ENCODE results near the gene SLC6A16. TPM values are rescaled to one million over a fixed set of nuclear protein-coding genes. Genes with fewer than 3 reads are reported as not detected.

Gene SLC6A16
- total and polyA plus RNA-seq, 2 of the 8 experiments (the other 6 are each of a cell fraction or from before 2014, with no cell fraction given) = 1.1 to 1.5 TPM

GRCh38 chr19:49297403-49297802 lies 27.6 kb downstream of the SLC6A16 start:
- no peak overlapping the region for H2AK5ac ChIP-seq (ENCODE audit: low read depth, low read length)
- H3K56ac ChIP-seq (replicated peaks; ENCODE audit: insufficient read length, low read depth, low read length) = no peak overlapping the region
- TF ChIP-seq SP4 (IDR thresholded peaks at IDR 0.05; ENCODE audit: low read length) (no peak), YY1 (IDR thresholded peaks at IDR 0.05; ENCODE audit: low read depth, low read length) (no peak), CBX8 (IDR thresholded peaks at IDR 0.05; ENCODE audit: borderline replicate concordance, low read depth, low read length) (no peak), EP300 (IDR thresholded peaks at IDR 0.05; ENCODE audit: borderline replicate concordance in 1 of 2, low read depth in 2 of 2, low read length in 2 of 2) (no peak), CREB1 (IDR thresholded peaks at IDR 0.05) (no peak), HDAC2 (IDR thresholded peaks at IDR 0.05; ENCODE audit: borderline replicate concordance in 1 of 2, low read depth in 2 of 2, low read length in 2 of 2) (no peak), BACH1 (IDR thresholded peaks at IDR 0.05; ENCODE audit: low read length) (no peak), SIX5 (IDR thresholded peaks at IDR 0.05; ENCODE audit: low read depth, low read length) (no peak), FOSL1 (IDR thresholded peaks at IDR 0.05; ENCODE audit: insufficient read depth, low read depth, low read length) (no peak), GTF2F1 (IDR thresholded peaks at IDR 0.05; ENCODE audit: borderline replicate concordance, low read depth, low read length) (no peak), EGR1 (IDR thresholded peaks at IDR 0.05; ENCODE audit: borderline replicate concordance, low read depth, low read length) (no peak), SUZ12 (IDR thresholded peaks at IDR 0.05; ENCODE audit: low read length) (no peak), CBX5 (IDR thresholded peaks at IDR 0.05; ENCODE audit: low read depth, low read length) (no peak), KDM4A (IDR thresholded peaks at IDR 0.05; ENCODE audit: low read depth, low read length, severe bottlenecking) (no peak), BRCA1 (IDR thresholded peaks at IDR 0.05; ENCODE audit: low read depth, low read length) (no peak)

More at GRCh38 chr19:49297403-49297802, 27.6 kb downstream of the SLC6A16 start:
- H3K4me1 ChIP-seq (replicated peaks in 1 of 4; ENCODE audit: control insufficient read depth in 3 of 4, insufficient read depth in 4 of 4, low read length in 3 of 4) = no peaks in the 10 kb centered on the region; a peak in 2 of 7 replicates
- no peak overlapping the region for H2BK12ac ChIP-seq (ENCODE audit: low read depth, low read length)
- no peak overlapping the region for H3K9ac ChIP-seq (replicated peaks in 1 of 4; ENCODE audit: extremely low read depth in 1 of 4, low read depth in 3 of 4, low read length in 3 of 4)
- H2AFZ ChIP-seq (ENCODE audit: low read length) = no peak overlapping the region
- H4K8ac ChIP-seq (ENCODE audit: extremely low read depth, insufficient read depth, low read length) = no peak overlapping the region
- no peaks in the 10 kb centered on the region for H3K36me3 ChIP-seq (ENCODE audit: control insufficient read depth in 2 of 4, insufficient read depth in 4 of 4, low read length in 3 of 4)
- no peak overlapping the region for H3K4me2 ChIP-seq (ENCODE audit: insufficient read depth in 1 of 2, low read depth in 2 of 2, low read length in 2 of 2)
- H3K4ac ChIP-seq (replicated peaks; ENCODE audit: insufficient read length, low read depth, low read length) = no peak overlapping the region
- no peak overlapping the region for H3K4me3 ChIP-seq (ENCODE audit: extremely low read depth in 1 of 4, insufficient read depth in 2 of 4, low read depth in 3 of 4, low read length in 4 of 4)
- H2BK120ac ChIP-seq (replicated peaks; ENCODE audit: low read depth, low read length) = no peak overlapping the region
- FAIRE-seq (no peak), DNase-seq (ENCODE audit: low read depth in 1 of 2, low spot score in 2 of 2) (no peak)
- no peak overlapping the region for H3K18ac ChIP-seq (ENCODE audit: extremely low read depth, low read length)
- H3K79me2 ChIP-seq (ENCODE audit: control insufficient read depth in 1 of 2, insufficient read depth in 2 of 2, low read length in 2 of 2) = no peaks in the 10 kb centered on the region
- no peaks in the 10 kb centered on the region for H4K20me1 ChIP-seq (replicated peaks in 1 of 2; ENCODE audit: control insufficient read depth in 1 of 2, insufficient read depth in 2 of 2, low read length in 2 of 2)
- WGBS, 2 experiments (ENCODE audit: extremely low coverage in 1 of 2, insufficient coverage in 1 of 2, insufficient read length in 1 of 2, insufficient replicate concordance in 2 of 2, low coverage in 1 of 2, low lambda C conversion rate in 2 of 2, missing lambda C conversion rate in 1 of 2) = 85% methylated on average over 3 of the region's 3 CpGs; no CpG with 5 or more reads in 1 of the 2 experiments
- no peak overlapping the region for H2BK5ac ChIP-seq (ENCODE audit: low read depth, low read length)
- no peaks in the 10 kb centered on the region for H3K79me1 ChIP-seq (ENCODE audit: low read depth, low read length)
- H3K23me2 ChIP-seq (ENCODE audit: low read depth, low read length) = no peaks in the 10 kb centered on the region
- no peaks in the 10 kb centered on the region for H3K27me3 ChIP-seq (replicated peaks in 1 of 4; ENCODE audit: control insufficient read depth in 3 of 4, extremely low read depth in 1 of 4, insufficient read depth in 3 of 4, low read length in 3 of 4)
- no peak overlapping the region for H2BK15ac ChIP-seq (ENCODE audit: low read length)
- no peak overlapping the region for H3K27ac ChIP-seq (ENCODE audit: low read depth, low read length)
- ChIA-PET CTCF (ENCODE audit: partially characterized antibody) (interaction anchor here (0.5 to 1.6 kb wide), 3 partner anchors 12 to 31 kb away, joined by 3 to 6 read pairs (median 3); no protein-coding TSS in a partner anchor), POLR2A (ENCODE audit: partially characterized antibody) (interaction anchor here (0.6 to 1.7 kb wide), 2 partner anchors 42 to 359 kb away, joined by 3 to 4 read pairs; no protein-coding TSS in a partner anchor)
- H4K91ac ChIP-seq (replicated peaks; ENCODE audit: insufficient read length, low read length) = no peak overlapping the region
- H3K9me3 ChIP-seq (ENCODE audit: insufficient read depth in 2 of 2, low read depth in 1 of 2, low read length in 1 of 2) = no peaks in the 10 kb centered on the region
- no peak overlapping the region for H3K14ac ChIP-seq (ENCODE audit: insufficient read length)
- no peak overlapping the region for H3K23ac ChIP-seq (ENCODE audit: insufficient read length)
- no peak overlapping the region for H4K5ac ChIP-seq (ENCODE audit: insufficient read length, low read depth, low read length)
- H2BK20ac ChIP-seq (ENCODE audit: low read length) = no peak overlapping the region

Data from H1 (cell line).